CD4-positive, alpha-beta T cell treated with Interleukin-1 beta for 1 hour (primary cell): Measurements from ENCODE around the gene LBH.
"Not testable (repeated sequence)": the region's sequence is repeated elsewhere in the genome, so short reads cannot be mapped to it uniquely, and the experiment has no call there.

Experiments
- DNase-seq, 2 donors: peaks; one replicate each; pipeline ENCODE4 v3.0.0-alpha.2; 2020 to 2022

LBH gene

DNA sequence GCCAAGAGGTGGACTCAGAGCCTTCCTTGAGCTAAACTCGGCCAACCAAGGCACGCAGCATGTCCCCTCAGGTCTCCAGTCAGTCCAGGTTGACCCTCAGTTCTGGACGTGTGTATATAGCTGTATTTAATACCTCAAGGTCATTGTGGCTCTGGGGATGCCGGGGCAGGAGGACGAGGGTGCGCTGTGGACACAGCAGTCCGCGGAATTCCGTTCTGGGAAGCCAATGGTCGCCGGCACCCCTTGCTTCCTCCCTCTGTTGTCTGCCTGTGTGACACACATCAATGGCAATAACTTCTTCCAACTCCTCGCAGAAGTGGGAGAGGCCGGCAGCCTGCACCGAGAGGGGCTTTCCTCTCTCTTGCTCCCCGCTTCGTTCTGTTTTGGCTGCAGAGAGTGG is 27.7 kb downstream of the LBH start:
- DNase-seq: no peak

DNA sequence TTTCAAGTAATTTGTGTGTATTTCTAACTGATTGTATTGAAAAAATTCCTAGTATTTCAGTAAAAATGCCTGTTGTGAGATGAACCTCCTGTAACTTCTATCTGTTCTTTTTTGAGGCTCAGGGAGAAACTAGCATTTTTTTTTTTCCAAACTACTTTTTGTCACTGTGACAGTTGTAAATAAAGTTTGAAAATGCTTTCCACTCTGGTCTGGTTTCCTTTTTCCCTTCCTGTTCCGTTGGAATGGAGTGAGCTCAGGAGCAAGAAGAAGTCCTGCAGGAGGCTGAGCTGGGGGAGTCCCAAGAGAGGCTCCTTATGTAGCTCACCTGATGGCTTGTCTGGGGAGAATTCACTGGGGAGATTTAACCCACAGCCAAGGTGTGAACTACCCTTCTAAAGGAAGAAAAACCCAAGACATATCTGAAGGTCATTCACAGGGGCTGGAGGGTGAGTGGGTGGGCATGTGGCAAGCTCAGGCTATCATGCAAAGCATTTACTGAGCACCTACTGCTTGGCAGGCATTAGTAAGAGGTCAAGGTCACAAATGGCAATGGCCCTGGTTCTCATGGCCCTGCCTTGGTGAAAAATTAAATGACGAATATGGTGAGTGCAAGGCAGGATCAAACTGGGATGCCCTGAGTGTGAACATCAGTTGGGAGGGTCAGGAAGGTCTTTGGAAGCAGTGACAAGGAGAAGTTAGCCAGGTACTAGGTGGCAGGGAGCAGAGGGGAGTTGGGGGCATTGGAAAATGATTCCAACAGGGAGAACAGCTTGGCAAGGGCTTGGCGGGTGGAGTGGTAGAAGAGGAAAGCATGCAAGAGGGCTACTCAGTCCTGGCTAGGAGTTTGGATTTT is 28.7 kb downstream of the LBH start:
- DNase-seq: no peak

DNA sequence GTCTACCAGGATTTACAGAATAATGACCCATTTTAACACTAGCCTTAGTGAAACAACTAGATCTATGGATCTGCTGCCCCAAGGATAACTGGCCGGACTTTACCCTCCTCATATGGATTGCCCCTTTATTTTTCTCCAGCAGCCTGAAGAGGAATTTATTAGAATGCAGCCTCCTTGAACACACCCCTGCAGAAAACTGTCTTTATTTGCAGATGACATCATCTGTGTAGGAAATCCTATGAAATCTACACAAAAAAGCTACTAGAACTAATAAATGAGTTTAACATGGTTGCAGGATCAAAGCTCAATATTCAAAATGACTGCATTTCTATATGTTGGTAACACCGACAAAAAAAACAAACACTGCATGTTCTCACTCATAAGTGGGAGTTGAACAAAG is 29.6 kb downstream of the LBH start:
- DNase-seq: no peak

DNA sequence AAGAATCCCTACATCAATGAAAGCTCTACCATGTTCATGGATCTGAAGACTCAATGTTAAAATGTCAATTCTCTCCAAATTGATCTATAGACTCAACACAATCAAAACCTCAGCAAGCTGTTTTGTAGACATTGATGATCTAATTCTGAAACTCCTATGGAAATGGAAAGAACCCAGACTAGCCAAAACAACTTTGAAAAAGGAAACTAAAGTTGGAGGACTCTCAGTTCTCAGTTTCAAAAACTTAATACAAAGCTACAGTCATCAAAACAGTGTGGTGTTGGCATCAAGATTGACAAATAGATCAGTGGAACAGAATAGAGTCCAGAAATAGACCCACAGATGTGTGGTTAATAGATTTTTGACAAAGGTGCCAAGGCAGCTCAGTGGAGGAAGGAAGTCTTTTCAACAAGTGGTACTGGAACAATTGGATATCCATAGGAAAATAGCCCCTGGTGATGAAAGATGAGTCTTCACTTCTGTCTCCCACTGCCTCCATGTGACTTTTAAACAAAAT is 30.4 kb downstream of the LBH start:
- DNase-seq: no peak

DNA sequence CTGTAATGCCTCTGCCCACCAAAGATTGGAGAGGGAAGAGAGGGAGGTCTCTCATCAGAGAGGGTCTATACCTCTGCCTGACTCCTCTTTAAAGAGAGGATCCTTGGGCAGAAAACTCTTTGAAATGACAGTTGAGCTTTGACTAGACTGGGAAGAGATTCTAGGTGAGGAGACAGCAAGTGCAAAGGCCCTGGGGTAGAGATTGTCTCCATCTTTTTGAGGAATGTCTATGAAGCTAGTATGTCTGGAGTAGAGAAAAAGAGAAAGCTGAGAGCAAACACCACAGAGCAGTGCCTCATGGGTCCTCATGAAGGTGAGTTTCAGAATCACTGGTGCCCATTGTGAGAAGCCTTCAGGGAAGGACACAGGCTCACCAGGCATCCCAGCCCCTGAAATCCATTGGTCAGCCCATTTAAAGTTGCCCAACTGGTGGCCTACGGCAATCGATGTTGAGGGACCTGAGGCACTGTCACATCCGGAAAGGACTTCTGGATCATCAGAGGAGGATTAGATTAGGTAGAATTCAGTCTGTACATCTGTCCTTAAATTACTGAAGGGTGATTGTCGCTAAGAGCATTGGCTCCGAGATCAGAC is 31.5 kb downstream of the LBH start:
- no peak for DNase-seq

DNA sequence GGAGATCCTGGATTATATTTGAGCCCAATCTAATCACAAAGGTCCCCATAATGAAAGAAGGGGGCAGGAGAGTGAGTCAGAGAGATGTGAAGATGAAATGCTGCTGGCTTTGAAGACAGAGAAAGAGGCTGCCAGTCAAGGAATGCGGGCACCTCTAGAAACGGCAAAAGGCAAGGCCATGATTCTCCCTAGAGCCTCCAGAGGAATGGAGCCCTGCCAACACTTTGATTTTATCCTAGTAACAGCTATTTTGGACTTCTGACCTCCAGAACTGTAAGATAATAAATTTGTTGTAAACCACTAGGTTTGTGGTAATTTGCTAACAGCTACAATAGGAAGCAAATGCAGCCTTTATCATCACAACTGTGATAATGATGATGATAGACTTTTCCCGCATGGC is 32.9 kb downstream of the LBH start:
- DNase-seq: no peak

DNA sequence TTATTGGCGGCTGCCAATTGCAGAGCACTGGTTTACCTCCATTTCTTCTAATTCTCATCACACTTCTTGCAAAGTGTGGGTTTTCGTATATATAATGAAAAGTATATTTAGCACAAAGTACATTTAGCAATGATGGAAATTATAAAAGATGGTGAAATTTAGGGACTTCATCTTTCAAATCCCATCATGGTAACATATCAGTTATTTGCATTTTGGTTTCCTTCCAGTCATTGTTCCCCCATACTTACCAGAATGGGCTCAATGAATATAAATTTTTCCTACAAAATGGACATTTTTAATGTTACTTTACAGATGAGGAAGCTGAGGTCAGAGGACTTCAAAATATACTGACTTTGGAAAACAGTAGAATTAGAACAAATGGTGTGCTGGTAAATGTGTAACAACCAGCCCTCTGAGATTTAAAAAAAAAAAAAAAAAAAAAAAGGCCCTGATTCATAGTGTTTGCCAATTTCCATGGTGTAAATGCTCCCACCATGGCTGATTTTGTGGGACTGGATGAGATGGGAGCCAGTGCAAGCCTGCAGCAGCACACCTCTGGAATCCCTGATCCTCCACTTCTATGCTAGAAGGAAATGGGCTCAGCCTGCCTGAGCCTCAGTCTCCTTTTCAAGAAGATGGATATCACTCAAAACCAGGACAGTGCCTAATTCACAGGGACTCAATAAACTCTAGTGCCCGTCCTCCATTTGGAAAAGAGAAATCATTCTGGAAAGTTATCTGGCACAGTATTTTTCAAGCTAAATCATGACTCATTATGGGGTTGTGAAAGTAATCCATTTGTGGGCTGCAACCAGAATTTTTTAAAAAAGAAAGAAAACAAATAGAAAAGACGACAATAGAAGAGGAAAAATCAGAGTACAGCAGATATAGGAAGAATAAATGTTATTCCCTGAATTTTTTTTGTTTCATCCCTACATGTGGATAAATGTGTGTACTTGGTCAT is 34.0 kb downstream of the LBH start:
- DNase-seq: no peak

DNA sequence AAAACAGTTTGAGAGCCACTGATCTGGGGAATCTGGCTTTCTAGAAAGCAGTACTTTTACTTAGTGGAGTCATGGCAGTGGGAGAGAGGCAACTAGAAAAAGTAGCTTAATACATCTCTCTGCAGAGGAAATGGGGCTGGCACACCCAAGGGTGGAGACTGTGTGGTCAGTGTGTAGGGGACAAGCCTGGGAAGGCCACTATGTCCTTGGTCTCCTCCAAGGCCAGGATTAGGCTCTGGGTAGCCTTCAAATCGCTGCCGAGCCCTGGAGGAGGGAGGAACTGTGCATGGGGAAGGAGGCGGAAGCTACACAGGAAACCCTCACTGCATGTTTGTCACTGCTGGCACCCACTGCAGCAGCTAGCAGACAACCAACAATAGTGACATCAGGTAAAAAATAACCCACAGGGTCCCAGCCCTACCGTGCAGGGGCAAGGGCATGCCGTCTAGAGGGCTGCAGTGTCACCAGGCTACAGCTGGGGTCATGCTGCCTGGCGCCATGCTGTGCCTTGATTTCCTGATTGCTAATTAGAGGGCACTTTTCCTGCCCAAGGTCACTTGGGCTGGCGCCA is 34.8 kb downstream of the LBH start:
- DNase-seq: peak; percentile 69 to 75

DNA sequence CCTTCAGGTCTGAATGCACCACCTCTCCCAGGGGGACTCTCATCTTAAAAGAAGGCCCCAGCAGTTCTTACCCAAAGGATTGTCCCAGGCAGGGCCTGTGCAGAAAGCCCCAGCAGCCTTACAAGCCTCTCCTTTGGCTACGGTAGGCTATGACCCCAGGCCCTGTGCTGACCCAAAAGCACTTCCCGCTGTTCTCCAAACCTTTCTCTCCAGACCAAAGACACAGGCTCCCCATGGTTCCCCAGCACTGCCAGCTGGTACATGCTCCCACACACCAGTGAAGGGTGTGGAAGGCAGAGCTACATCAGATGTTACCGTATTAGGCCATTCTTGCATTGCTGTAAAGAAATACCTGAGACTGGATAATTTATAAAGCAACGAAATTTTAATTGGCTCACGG is 35.4 kb downstream of the LBH start:
- DNase-seq: no peak

DNA sequence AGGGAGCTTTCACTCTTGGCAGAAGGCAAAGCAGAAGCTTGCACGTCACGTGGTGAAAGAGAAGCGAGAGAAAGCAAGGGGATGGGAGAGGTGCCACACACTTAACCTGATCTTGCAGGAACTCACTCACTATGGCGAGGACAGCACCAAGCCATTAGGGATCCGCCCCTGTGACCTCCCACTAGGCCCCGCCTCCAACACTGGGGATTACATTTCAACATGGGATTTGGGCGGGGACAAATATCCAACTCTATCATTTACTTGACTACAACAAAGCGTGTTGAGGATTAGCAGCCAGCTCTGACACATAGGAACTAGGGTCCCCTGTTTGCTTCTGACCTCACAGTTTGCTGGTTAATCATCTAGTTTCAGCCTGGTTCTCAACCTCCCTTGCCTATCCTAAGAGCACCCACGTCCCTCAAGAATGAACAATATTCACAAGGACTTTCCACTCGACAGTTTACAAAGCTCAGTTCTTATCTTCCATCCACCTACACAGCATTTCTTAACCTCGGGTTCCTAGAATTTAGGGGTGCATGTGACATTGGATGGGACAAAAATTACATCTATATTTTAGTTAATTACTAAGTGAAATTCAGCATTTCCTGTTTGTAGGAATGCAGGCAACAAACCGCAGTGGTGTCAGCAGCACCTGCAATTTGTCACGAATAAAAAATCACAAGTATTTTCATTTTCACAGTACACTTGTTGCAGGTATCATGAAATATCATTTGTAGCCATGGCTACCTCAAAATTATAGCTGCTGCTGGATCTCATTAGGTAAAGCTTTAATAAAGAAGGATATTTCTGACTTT is 36.0 kb downstream of the LBH start:
- peak in 1 of 2 donors; percentile 60 for DNase-seq

DNA sequence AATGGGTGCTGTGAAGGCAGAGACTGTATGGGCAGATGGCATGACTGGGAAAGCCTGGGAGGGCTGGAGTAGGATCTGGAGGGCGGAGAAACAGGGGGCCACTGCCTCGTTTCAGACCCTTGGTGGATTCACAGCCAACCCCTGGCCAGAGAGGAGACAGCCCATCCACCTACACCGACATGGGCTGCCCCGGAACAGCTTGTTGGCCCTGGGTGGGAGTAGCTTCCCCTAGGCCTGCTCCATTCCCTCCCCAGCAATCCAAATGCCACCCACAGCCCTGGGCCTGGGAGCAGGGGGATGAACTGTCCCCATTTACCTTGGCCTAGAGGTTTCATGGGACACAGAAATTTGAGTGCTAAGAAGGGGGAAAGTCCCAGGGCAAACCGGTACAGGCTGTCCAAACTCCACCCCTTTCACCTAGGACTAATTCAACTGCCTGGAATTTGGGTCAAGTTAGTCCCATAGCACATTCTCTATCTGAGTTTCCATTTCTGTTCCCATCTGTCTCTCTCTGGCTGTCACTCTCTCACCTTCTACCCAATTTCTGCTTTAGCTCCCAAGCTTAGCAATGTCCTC is 37.0 kb downstream of the LBH start:
- DNase-seq: no peak

DNA sequence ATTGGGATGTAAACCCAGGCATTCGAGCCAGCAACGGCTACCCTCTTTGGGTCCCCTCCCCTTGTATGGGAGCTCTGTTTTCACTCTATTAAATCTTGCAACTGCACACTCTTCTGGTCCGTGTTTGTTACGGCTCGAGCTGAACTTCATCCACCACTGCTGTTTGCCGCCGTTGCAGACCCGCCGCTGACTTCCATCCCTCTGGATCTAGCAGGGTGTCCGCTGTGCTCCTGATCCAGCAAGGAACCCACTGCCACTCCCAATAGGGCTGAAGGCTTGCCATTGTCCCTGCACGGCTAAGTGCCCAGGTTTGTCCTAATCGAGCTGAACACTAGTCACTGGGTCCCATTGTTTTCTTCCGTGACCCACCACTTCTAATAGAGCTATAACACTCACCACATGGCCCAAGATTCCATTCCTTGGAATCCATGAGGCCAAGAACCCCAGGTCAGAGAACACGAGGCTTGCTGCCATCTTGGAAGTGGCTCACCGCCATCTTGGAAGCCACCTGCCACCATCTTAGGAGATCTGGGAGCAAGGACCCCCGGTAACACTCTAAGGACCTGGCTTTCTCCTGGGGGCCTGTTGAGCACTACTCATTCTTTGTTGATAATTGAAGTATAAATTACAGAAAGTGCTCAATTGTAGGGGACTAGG is 37.9 kb downstream of the LBH start:
- DNase-seq: not testable (repeated sequence)

DNA sequence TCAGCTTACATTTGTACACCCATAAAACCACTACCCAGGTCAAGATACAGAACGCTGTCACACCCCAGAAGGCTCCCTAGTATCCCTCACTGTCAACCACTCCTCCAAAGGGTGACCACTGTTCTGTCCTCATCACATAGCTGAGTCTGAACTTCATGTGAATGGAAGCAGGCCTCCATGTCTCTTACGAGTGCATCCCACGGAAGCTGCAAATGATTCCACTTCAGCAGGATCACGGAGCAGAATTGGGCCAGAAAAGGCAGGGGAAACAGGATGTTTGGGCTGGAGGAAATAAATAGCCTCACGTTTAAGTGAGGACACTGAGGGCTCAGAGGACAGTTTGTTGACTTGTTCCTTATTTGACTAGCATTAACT is 38.4 kb downstream of the LBH start:
- no peak for DNase-seq

DNA sequence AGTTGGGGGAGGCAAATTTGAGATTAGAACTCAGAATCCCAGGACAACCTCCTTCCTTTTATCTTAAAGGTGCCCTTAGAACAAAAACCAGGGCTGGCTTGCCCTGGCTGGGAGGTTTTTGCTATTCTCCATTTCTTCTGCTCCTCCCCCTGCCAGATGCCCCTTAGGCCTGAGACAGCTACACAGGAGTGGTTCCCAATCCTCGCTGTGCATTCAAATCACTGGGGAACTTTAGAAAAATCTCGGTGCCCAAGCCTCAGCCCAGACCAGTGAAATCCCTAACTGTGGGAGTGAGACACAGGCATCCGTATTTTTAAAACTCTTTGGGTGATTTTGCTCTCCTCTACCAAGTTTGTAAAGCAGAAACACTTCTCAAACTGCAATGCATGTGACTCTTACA is 38.8 kb downstream of the LBH start:
- no peak for DNase-seq

DNA sequence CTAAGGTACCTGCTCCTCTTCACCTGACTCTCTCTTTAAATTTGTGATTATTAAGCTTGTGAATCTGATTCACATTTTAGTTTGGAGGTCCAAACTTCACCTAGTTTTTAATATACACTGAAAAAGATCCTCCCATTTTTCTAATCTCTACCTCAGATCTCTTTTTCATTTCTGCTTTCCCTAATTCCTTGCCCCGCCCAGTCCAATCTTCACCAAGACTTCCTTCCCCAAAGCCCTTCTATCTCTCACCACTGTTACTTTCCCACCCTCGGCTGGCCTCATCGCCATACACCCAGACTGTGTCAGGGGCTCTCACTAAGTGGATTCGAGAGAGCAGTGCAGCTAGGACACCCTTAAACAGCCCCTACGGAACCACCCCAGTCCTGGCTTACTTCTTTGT is 40.0 kb downstream of the LBH start:
- no peak for DNase-seq

DNA sequence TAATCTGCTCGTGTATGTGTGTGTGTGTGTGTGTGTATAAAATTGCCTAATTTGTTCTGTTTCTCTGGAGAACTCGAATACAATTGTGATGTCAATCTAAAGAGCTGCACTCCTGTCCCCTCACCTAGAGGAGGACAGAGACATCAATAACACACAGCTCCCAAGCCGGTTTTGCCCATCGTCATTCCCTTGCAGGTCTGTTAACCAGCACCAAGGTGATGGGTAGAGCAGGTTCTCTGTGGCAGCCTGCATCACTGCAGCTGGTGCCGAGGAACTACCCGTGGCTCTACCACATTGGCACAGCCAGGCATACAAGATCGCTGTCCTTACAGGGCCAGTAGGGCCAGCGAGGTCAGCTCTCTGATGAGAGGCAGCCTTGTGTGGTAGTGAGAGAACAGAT is 41.0 kb downstream of the LBH start:
- no peak for DNase-seq

DNA sequence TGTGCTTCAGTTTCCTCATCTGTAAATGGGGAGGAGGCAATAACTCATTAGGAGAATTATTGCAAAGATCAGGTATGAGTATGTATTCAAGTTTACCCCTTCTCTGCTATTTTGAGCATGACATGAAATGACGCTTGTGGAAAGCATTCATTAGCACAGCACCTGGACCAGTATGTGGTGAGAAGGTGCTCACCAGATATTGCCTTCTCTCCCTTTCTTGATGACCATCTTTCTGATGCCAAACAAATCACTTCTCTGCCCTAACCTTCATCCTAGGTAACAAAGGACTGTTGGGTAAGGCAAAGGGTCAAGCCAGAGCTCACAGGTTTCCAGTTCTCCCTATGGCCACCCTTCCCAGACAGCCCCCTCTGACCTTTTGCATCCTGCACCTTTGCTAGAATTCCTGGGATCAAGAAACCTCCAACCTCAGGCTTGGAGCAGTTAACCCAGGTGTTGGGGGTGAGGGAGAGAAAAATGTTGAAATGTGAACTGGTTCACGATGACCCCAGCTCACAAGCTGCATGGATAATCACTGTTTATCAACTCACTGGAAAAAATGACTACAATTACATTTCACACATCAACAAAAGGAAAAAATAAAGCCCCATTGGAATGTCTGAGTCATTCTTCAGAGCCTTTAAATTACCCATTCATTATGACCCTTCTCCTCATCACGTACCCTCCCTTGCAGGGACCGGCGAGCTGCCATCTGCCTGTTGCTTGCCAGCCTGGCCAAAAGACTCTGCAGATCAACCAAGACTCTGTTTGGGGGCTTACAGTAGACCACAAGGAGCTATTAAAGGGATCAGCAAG is 41.6 kb downstream of the LBH start:
- no peak for DNase-seq

DNA sequence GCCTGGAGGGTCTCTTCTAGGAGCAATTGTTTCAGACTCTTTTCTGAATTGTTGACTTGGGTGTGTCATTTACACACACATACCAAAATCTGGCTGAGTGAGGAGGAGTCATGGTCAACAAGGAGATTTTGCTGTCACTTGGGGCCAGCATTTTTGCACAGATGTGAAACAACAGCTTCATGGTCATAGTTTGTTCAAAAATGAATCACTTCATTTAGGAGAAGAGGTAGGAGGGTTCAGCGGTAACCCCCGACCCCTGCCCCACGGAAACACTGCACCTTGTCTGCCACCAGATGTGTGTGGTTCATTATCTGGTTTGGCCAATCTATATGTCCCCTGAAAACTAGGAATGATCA is 42.2 kb downstream of the LBH start:
- no peak for DNase-seq

DNA sequence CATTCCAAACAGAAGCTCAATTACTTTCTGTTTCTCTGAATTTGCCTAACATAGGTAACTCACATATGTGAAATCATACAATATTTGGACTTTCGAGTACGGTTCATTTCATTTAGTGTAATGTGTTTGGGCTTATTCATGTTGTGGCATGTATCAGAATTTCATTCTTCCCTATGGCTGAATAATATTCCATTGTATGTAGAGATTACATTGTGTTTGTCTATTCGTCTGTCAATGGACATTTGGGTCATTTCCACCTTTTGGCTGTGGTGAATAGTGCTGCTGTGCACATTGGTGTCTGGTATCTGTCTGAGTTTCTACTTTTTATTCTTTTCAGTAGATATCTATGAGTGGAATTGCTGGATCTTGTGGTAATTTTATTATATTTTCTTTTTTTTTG is 43.9 kb downstream of the LBH start:
- no peak for DNase-seq

DNA sequence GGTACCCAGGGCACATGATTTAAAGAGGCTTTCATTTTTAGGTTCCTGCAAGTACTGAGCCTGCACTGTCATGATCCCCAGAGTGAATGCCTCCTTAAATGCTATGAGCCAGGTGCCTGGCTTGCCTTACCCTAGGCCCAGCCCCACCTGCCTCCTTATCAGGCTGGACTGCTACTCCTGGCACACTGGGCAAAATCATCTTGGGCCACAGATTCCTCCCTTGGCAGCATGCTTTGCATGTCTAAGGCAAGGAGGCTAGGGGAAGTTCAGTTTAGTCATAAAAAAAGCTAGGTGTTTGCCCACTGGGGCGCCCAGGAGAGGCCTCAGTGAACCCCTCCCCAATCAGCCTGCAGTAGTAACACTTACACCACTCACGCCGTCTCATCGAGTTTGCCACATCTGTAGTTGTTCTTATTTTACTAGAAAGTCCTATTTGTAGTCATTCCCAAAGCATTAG is 45.1 kb downstream of the LBH start:
- DNase-seq: no peak
